B cell (primary cell): Measurements from ENCODE around the gene ITGB3BP. TPM values are rescaled to one million over a fixed set of nuclear protein-coding genes. Genes with fewer than 3 reads are reported as not detected.

Experiments
- ATAC-seq: fragments of 200-7000 bp; cut with Tn5 transposase; one replicate; pipeline ENCODE4 v1.10.0; 2021; ENCODE audit warnings: low read depth, mild to moderate bottlenecking, moderate number of reproducible peaks, moderate library complexity
- CTCF ChIA-PET: fragments of 350-600 bp; sonication (Branson Sonifier 250); formaldehyde crosslinking; loops from one replicate; lab custom pipeline; 2021; ENCODE audit warnings: antibody characterized with exemption, inconsistent platforms; lab: Charles Lee
- POLR2A ChIA-PET: fragments of 350-600 bp; sonication (Branson Sonifier 250); formaldehyde crosslinking; loops from one replicate; lab custom pipeline; 2021; ENCODE audit warnings: antibody characterized with exemption; lab: Charles Lee
- DNase-seq: peaks from one replicate; pipeline ENCODE4 v3.0.0; 2013
- H2AFZ ChIP-seq: 2 replicates; pipeline ENCODE4 v1.6.1; 2012; ENCODE audit warnings: mild to moderate bottlenecking, low read depth, low read length; ENCODE audit not compliant: insufficient read depth, poor library complexity, severe bottlenecking
- H3K27ac ChIP-seq, 2 donors: 1 replicate in 1 of 2; 2 replicates in 1 of 2; pipeline ENCODE4 v1.5.1; 2012 to 2013; ENCODE audit warnings: low read length in 2 of 2, mild to moderate bottlenecking in 2 of 2, moderate library complexity in 1 of 2
- H3K27me3 ChIP-seq, 4 experiments: fragments of 200-600 bp in 1 of 4; sonication (generic) in 1 of 4; replicated peaks in 1 of 4; 1 replicate in 2 of 4; 2 replicates in 2 of 4; pipeline versions ENCODE4 v1.6.1 to v1.7.0; 2013 to 2016; ENCODE audit warnings: low read length in 3 of 4, mild to moderate bottlenecking in 2 of 4, mixed read lengths in 1 of 4, moderate library complexity in 1 of 4; ENCODE audit not compliant: insufficient read depth in 4 of 4, control insufficient read depth in 3 of 4; ENCODE audit errors: control extremely low read depth in 1 of 4
- H3K36me3 ChIP-seq, 2 experiments: replicated peaks in 1 of 2; 1 replicate in 1 of 2; 2 replicates in 1 of 2; pipeline versions ENCODE4 v1.6.1 to v1.7.1; 2013; ENCODE audit warnings: low read length in 1 of 2; ENCODE audit not compliant: insufficient read depth in 2 of 2, control insufficient read depth in 1 of 2; ENCODE audit errors: control extremely low read depth in 1 of 2, extremely low read depth in 1 of 2
- H3K4me1 ChIP-seq, 2 donors: fragments of 200-600 bp in 1 of 2; sonication (generic) in 1 of 2; 1 replicate in 1 of 2; 2 replicates in 1 of 2; pipeline versions ENCODE4 v1.5.1 to v1.6.1; 2013 to 2017; ENCODE audit warnings: low read length in 2 of 2; ENCODE audit not compliant: control insufficient read depth in 2 of 2, insufficient read depth in 2 of 2
- H3K4me2 ChIP-seq: replicated peaks from 2 replicates; pipeline ENCODE3; 2012; ENCODE audit warnings: mild to moderate bottlenecking, low read depth, low read length; ENCODE audit not compliant: poor library complexity, severe bottlenecking
- H3K4me3 ChIP-seq, 5 experiments: fragments of 200-600 bp in 1 of 5; sonication (generic) in 1 of 5; 1 replicate in 3 of 5; 2 replicates in 2 of 5; pipeline versions ENCODE4 v1.5.1 to v1.7.0; 2011 to 2016; ENCODE audit warnings: low read length in 4 of 5, mild to moderate bottlenecking in 4 of 5, low read depth in 2 of 5, control low read depth in 1 of 5, moderate library complexity in 1 of 5; ENCODE audit not compliant: insufficient read depth in 1 of 5; ENCODE audit errors: control extremely low read depth in 1 of 5, extremely low read depth in 1 of 5
- H3K79me2 ChIP-seq: fragments of 200-600 bp; sonication (generic); one replicate; pipeline ENCODE4 v1.6.0; 2016; ENCODE audit warnings: low read length; ENCODE audit not compliant: control insufficient read depth, insufficient read depth
- H3K9ac ChIP-seq: fragments of 200-600 bp; sonication (generic); 2 replicates; pipeline ENCODE4 v1.6.1; 2017; ENCODE audit warnings: mild to moderate bottlenecking, low read length, moderate library complexity
- H3K9me3 ChIP-seq, 3 donors: one replicate each; pipeline versions ENCODE4 v1.6.1 to v1.7.1; 2013; ENCODE audit warnings: low read length in 2 of 3; ENCODE audit not compliant: control insufficient read depth in 2 of 3, insufficient read depth in 1 of 3; ENCODE audit errors: control extremely low read depth in 1 of 3
- H4K20me1 ChIP-seq: 2 replicates; pipeline ENCODE4 v1.6.0; 2012; ENCODE audit warnings: mild to moderate bottlenecking, low read length; ENCODE audit not compliant: insufficient read depth, control insufficient read depth, poor library complexity, severe bottlenecking
- H3K27ac Mint-ChIP-seq: one replicate; pipeline ENCODE4 v1.8.0; 2021; ENCODE audit warnings: mixed read lengths
- H3K27me3 Mint-ChIP-seq: one replicate; pipeline ENCODE4 v1.8.0; 2021; ENCODE audit warnings: mixed read lengths
- H3K4me1 Mint-ChIP-seq: one replicate; pipeline ENCODE4 v1.8.0; 2021; ENCODE audit warnings: mixed read lengths
- H3K4me3 Mint-ChIP-seq: one replicate; pipeline ENCODE4 v1.8.0; 2021; ENCODE audit warnings: mixed read lengths
- H3K9me3 Mint-ChIP-seq: one replicate; pipeline ENCODE4 v1.8.0; 2022; ENCODE audit warnings: mixed read lengths; ENCODE audit not compliant: insufficient read depth
- EZH2 ChIP-seq: IDR thresholded peaks from 2 replicates; pipeline ENCODE4 v1.6.1; 2012; ENCODE audit warnings: borderline replicate concordance, low read depth, mild to moderate bottlenecking, moderate library complexity, low read length; ENCODE audit not compliant: insufficient read depth, poor library complexity, severe bottlenecking
- WGBS: methylation state at CpG from one replicate; pipeline ENCODE4 v1.1.5; 2013; ENCODE audit warnings: missing lambda C conversion rate; ENCODE audit not compliant: insufficient coverage; 5-methylcytosine and 5-hydroxymethylcytosine counted together
- intact Hi-C: fragments of 100-400 bp; cut with micrococcal nuclease; formaldehyde crosslinking; loops from one replicate; pipeline ENCODE4 v1.10.0; 2022
- polyA plus RNA-seq: library from polyadenylated mRNA; depleted of rRNA; stranded (reverse); fragments of >200 nt; gene quantifications from 2 replicates; pipeline ENCODE4 v1.2.3, GENCODE V29; 2012
- total RNA-seq, 2 donors: library from RNA; stranded (reverse); fragments of 120-200 nt in 1 of 2; gene quantifications; 1 replicate in 1 of 2; 2 replicates in 1 of 2; pipeline versions ENCODE4 v1.2.3 to v1.2.4, GENCODE V29; 2013 to 2022
- TF ChIP-seq, protein P1 (sequence below): fragments of 200-600 bp; IDR thresholded peaks from one replicate; pipeline ENCODE4 v1.8.0; 2022; ENCODE audit warnings: antibody characterized with exemption, mild to moderate bottlenecking

ITGB3BP gene
- total and polyA plus RNA-seq, 2 donors (not counting 1 experiment from before 2014, with no cell fraction given), result 12.7 to 37.4 TPM

DNA sequence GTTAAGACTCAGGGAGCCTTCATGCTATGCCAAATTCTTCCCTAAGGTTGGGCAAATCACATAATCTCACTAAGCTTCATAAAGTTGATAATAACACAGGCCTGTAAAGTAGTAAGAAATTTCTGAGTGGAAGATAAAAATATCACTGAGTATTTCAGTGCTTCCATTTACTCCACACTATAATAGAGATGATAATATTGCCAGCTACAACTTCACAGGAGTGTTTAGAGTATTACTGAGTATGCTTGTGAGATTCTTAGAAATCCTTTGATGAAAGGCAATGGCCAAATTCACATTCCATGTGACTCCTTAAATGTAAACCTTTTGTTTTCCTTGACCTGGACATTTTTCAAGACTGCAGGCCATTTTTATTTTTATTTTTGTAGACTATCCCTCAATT lies 10.4 kb downstream of the ITGB3BP start:
- H3K27ac Mint-ChIP-seq, result no peak overlapping the region
- peaks cover 4% of the 10 kb centered on the region in 2 donors for H3K4me1 ChIP-seq
- CTCF ChIA-PET, result interaction anchor here (0.6 kb wide), 1 partner anchor 95 kb away, joined by 3 read pairs; no protein-coding TSS in a partner anchor
- H3K36me3 ChIP-seq, result peaks cover 0 to 5% of the 10 kb centered on the region in 2 experiments
- intact Hi-C loops, result no loop called here
- peaks cover 4% of the 10 kb centered on the region for H3K4me1 Mint-ChIP-seq
- H3K27me3 Mint-ChIP-seq, result no peaks in the 10 kb centered on the region
- peaks cover 0 to 2% (median 0%) of the 10 kb centered on the region in 3 donors for H3K9me3 ChIP-seq
- no peak overlapping the region for H3K4me2 ChIP-seq
- no peaks in the 10 kb centered on the region for H3K27me3 ChIP-seq
- H4K20me1 ChIP-seq, result no peaks in the 10 kb centered on the region
- H3K27ac ChIP-seq, result no peak overlapping the region
- no peaks in the 10 kb centered on the region for H3K9me3 Mint-ChIP-seq
- no peak overlapping the region for H2AFZ ChIP-seq
- no peak overlapping the region for H3K9ac ChIP-seq
- H3K4me3 ChIP-seq, result no peak overlapping the region
- ATAC-seq (no peak), DNase-seq (no peak)
- H3K79me2 ChIP-seq, result no peaks in the 10 kb centered on the region
- POLR2A ChIA-PET, result no interaction called here
- TF ChIP-seq, protein P1, sequence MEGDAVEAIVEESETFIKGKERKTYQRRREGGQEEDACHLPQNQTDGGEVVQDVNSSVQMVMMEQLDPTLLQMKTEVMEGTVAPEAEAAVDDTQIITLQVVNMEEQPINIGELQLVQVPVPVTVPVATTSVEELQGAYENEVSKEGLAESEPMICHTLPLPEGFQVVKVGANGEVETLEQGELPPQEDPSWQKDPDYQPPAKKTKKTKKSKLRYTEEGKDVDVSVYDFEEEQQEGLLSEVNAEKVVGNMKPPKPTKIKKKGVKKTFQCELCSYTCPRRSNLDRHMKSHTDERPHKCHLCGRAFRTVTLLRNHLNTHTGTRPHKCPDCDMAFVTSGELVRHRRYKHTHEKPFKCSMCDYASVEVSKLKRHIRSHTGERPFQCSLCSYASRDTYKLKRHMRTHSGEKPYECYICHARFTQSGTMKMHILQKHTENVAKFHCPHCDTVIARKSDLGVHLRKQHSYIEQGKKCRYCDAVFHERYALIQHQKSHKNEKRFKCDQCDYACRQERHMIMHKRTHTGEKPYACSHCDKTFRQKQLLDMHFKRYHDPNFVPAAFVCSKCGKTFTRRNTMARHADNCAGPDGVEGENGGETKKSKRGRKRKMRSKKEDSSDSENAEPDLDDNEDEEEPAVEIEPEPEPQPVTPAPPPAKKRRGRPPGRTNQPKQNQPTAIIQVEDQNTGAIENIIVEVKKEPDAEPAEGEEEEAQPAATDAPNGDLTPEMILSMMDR, result no peak
- no peak for TF ChIP-seq EZH2
- no peak overlapping the region for H3K4me3 Mint-ChIP-seq

DNA sequence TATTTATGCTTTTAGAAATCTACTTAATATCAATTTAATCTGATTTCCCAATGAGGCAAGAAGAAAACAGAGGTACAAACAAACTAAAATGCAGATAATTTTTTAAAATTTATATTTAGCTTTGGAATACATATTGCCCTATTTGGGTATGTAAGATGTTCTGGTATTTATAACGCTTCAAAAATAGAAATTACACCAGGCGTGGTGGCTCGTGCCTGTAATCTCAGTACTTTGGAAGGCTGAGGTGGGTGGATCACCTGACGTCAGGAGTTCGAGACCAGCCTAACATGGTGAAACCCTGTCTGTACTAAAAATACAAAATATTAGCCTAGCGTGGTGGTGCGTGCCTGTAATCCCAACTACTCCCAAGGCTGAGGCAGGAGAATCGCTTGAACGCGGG lies 13.3 kb downstream of the ITGB3BP start:
- Histone ChIP-seq H3K27me3 (no peaks in the 10 kb centered on the region), H3K4me1 (no peaks in the 10 kb centered on the region), H4K20me1 (no peaks in the 10 kb centered on the region), H3K4me2 (no peak overlapping the region), H3K9me3 (no peaks in the 10 kb centered on the region), H3K79me2 (no peaks in the 10 kb centered on the region), H3K4me3 (no peak overlapping the region), H2AFZ (no peak overlapping the region), H3K9ac (no peak overlapping the region), H3K27ac (no peak overlapping the region), H3K36me3 (peaks cover 5 to 8% of the 10 kb centered on the region in 2 experiments)
- H3K4me3 Mint-ChIP-seq, result no peak overlapping the region
- no peaks in the 10 kb centered on the region for H3K4me1 Mint-ChIP-seq
- no peaks in the 10 kb centered on the region for H3K9me3 Mint-ChIP-seq
- no peak for ATAC-seq
- ChIA-PET POLR2A (no interaction called here), CTCF (no interaction called here)
- no peak overlapping the region for H3K27ac Mint-ChIP-seq
- DNase-seq, result no peak
- intact Hi-C loops, result no loop called here
- no peaks in the 10 kb centered on the region for H3K27me3 Mint-ChIP-seq
- no peak for TF ChIP-seq EZH2
- TF ChIP-seq, protein P1, result no peak
- 97% methylated on average over 5 of the region's 10 CpGs for WGBS
